Type B pancreatic cell (in vitro differentiated cells): ENCODE measurements around the gene HOXB8. TPM values are rescaled to one million over a fixed set of nuclear protein-coding genes. Genes with fewer than 3 reads are reported as not detected.

ENCODE experiments used
- DNase-seq: peaks from one replicate; pipeline ENCODE4 v3.0.0; 2021; ENCODE audit warnings: mixed read lengths; ENCODE audit not compliant: unreplicated experiment; ENCODE audit errors: extremely low spot score
- H3K27ac Mint-ChIP-seq: 2 replicates; pipeline ENCODE4 v1.8.0; 2021; ENCODE audit warnings: mild to moderate bottlenecking, mixed read lengths
- H3K27me3 Mint-ChIP-seq: 2 replicates; pipeline ENCODE4 v1.8.0; 2021; ENCODE audit warnings: mixed read lengths
- H3K36me3 Mint-ChIP-seq: 2 replicates; pipeline ENCODE4 v1.8.0; 2021; ENCODE audit warnings: mixed read lengths
- H3K4me1 Mint-ChIP-seq: one replicate; pipeline ENCODE4 v1.8.0; 2021; ENCODE audit warnings: mixed read lengths; ENCODE audit not compliant: unreplicated experiment
- H3K4me3 Mint-ChIP-seq: 2 replicates; pipeline ENCODE4 v1.8.0; 2021; ENCODE audit warnings: mild to moderate bottlenecking, mixed read lengths
- H3K9me3 Mint-ChIP-seq: 2 replicates; pipeline ENCODE4 v1.8.0; 2021; ENCODE audit warnings: mixed read lengths
- total RNA-seq: library from RNA; stranded (reverse); gene quantifications from 2 replicates; pipeline ENCODE4 v1.2.1, GENCODE V29; 2021; ENCODE audit warnings: low replicate concordance
- TF ChIP-seq, protein P1 (sequence below): fragments of 200-600 bp; sonication (generic); conservative IDR thresholded peaks from 2 replicates; pipeline ENCODE4 v1.5.0; 2021; ENCODE audit warnings: antibody characterized with exemption, mild to moderate bottlenecking

The HOXB8 gene
- total RNA-seq, 1 donor from 2014 or later = 16.0 TPM

DNA sequence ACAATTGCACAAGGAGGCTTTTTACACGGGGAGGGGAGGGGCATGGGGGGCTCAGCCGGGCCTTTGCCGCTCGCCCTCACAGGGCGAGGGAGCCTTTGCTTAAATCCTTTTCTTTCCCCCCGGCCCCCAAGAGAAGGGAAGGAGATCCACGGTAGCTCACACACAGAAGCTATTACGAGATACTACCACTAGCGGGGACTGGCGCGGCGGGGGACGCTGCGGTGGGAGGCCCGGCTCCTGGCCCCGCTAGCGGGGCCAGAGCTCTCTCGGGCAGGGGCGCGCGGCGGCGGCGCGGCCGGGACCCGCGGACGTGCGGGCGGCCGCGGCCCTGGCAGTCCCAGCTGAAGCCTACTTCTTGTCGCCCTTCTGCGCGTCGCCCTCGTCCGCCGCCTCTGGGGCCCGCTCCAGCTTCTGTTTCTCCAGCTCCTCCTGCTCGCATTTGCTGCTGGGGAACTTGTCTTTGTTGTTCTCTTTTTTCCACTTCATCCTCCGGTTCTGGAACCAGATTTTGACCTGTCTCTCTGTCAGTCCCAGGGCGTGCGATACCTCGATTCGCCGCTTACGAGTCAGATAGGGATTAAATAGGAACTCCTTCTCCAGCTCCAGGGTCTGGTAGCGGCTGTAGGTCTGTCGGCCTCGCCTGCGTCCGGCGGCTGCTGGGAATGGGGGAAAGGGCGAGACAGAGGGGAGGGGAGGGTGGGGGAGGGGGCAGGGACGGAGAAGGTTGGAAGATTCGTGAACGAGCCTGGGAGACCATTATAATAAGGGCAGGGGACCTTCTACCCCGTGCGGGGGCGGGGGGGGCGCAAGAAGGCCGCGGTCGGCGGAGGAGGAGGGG is 2.0 kb downstream of the HOXB8 start:
- Mint-ChIP-seq H3K36me3 (no peaks in the 10 kb centered on the region), H3K4me3 (peak overlapping the region; percentile 92), H3K27ac (peak overlapping the region; percentile 92), H3K9me3 (no peaks in the 10 kb centered on the region), H3K27me3 (peaks cover 90% of the 10 kb centered on the region), H3K4me1 (peaks cover 33% of the 10 kb centered on the region)
- DNase-seq = no peak
- TF ChIP-seq, protein P1, sequence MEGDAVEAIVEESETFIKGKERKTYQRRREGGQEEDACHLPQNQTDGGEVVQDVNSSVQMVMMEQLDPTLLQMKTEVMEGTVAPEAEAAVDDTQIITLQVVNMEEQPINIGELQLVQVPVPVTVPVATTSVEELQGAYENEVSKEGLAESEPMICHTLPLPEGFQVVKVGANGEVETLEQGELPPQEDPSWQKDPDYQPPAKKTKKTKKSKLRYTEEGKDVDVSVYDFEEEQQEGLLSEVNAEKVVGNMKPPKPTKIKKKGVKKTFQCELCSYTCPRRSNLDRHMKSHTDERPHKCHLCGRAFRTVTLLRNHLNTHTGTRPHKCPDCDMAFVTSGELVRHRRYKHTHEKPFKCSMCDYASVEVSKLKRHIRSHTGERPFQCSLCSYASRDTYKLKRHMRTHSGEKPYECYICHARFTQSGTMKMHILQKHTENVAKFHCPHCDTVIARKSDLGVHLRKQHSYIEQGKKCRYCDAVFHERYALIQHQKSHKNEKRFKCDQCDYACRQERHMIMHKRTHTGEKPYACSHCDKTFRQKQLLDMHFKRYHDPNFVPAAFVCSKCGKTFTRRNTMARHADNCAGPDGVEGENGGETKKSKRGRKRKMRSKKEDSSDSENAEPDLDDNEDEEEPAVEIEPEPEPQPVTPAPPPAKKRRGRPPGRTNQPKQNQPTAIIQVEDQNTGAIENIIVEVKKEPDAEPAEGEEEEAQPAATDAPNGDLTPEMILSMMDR = peak; percentile 54

DNA sequence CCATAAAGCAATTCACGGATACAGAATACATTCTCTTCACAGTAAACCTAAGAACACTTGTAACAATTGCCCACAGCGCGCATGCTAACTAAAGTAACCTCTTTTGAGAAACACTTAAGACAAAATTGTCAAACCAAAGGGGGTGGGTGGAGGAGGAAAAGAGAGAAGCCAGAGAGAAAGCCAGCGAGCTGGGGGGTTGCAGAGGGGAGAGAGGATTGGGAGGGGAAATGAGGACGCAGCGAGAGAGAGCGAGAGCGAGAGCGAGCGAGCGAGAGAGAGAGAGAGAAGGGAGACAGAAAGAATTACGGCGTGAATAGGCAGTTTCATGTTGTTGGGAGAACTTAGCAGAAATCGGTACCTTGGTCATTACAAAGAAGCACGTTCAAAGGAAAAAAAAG is 2.6 kb downstream of the HOXB8 start:
- DNase-seq = no peak
- TF ChIP-seq, protein P1 = no peak
- H3K36me3 Mint-ChIP-seq = peaks cover 4% of the 10 kb centered on the region
- H3K9me3 Mint-ChIP-seq = no peaks in the 10 kb centered on the region
- peaks cover 90% of the 10 kb centered on the region for H3K27me3 Mint-ChIP-seq
- peak overlapping the region; percentile 92 for H3K27ac Mint-ChIP-seq
- H3K4me3 Mint-ChIP-seq = peak overlapping the region; percentile 92
- H3K4me1 Mint-ChIP-seq = peaks cover 33% of the 10 kb centered on the region

DNA sequence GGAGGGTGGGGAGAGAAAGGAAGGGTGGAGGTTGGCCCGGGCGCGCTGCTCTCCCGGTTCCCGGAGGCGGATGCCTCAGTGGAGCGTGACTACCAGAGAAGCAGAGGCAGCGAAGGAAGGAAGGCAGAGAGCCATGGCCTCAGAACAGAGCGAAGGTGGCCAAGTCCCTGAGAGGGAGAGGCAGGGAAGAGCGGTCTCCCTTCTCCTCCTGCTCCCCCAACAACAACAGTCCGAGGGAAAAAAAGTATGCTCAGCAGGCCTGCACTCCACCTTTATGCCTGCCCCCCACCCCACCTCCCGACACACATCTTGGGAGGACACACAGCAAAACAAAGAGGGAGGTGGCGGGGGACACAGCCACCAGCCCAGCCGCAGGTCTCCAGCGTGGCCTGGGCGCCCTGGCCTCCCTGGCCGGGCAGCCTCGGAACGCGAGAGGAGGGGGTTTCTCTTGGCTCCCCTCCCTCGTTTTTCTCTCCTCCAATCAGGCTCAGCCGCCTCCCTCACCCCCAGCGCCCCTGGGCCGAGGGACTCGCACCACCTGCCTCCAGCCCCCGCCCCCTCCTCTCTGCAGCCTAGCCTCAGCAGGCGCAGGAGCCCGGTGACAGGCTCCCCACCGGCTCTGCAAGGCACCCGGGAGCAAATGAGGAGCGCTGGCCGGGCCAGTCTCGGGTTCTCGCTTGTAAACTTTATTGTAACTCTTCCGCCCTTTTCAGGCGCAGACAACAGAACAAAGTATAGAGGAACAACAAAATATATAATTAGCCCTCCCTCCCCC is 3.2 kb downstream of the HOXB8 start:
- Mint-ChIP-seq H3K36me3 (peaks cover 5% of the 10 kb centered on the region), H3K27me3 (peaks cover 90% of the 10 kb centered on the region), H3K27ac (peak overlapping the region; percentile 92), H3K4me3 (peak overlapping the region; percentile 92), H3K9me3 (no peaks in the 10 kb centered on the region), H3K4me1 (peaks cover 27% of the 10 kb centered on the region)
- TF ChIP-seq, protein P1 = no peak
- no peak for DNase-seq

DNA sequence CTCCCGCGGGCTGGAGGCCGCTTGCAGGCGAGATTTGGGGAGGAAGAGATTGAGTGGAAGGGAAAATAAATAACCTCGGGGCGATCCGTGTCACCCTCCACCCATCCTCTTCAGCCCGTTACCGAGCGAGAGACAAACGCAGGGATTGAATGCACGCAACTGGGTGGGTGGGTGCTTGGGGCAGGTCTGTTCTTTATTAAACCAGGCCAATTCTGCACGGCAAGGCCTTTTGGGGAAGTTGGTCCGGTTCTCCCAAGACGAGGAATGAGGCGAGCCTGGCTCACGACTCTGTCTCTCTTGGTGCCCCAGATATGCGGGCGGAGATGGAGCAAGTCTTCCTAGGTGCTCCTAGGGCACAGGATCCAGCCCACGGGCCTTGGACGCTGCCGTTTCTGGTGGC is 3.9 kb downstream of the HOXB8 start:
- Mint-ChIP-seq H3K27me3 (peaks cover 90% of the 10 kb centered on the region), H3K27ac (peak overlapping the region; percentile 90), H3K36me3 (peaks cover 10% of the 10 kb centered on the region), H3K9me3 (no peaks in the 10 kb centered on the region), H3K4me1 (peaks cover 24% of the 10 kb centered on the region), H3K4me3 (peak overlapping the region; percentile 92)
- no peak for DNase-seq
- TF ChIP-seq, protein P1 = no peak

DNA sequence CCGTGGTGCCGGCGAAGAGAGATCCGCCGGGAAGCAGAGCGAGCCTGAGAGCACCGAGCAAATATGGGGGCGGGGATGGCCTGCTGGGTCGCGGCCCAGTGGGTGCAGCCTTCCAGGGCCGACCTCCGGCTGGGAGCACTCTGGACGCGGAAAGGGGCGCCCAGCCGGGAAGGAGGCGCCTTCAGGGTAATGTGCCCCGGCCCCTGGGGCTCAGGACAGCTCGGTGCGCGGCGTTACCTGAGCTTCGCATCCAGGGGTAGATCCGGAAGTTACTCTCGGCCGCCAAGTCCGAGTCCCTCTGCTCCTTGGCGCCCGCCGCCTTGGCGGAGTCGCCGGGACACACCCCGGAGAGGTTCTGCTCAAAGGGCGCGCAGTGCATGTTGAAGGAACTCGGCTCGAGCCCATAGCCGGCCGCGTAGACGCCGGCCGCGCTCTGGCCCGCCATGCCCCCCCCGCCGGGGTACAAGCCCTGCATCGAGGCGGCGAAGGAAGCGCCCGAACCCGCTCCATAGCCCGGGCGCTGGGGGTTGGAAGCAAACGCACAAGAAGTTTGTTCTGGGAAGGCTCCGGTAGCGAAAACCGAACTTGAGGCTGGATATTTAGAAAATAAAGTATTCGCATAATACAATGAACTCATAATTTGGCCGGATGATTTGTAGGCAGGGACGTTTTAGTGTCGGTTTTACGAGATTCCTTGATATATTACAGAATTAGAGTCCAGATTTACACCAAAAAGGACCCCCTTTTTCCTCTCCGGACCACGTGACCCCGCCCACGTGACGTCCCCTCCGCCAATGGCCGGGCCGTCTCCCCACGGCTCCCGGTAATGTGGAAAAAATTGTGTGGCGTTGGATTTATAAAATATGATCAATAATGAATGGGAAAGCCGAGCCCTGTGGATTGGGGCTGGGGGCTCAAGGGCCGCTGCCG is 4.5 kb downstream of the HOXB8 start, which contains the start of gene HOXB7:
TSS of gene HOXB7 (minus strand) at position 736 of the 930 bp plus-strand sequence. CDS start at position 637, 99 bp downstream.
- Mint-ChIP-seq H3K27me3 (peaks cover 90% of the 10 kb centered on the region), H3K4me1 (peaks cover 24% of the 10 kb centered on the region), H3K27ac (peak within 1 kb of the TSS; percentile 92), H3K36me3 (peaks cover 10% of the 10 kb centered on the region), H3K9me3 (no peaks in the 10 kb centered on the region), H3K4me3 (peak within 1 kb of the TSS; percentile 92)
- TF ChIP-seq, protein P1 = no peak
- DNase-seq = no peak
